ENCODE data around the gene ANGPT4. TPM values are rescaled to one million over a fixed set of nuclear protein-coding genes. Genes with fewer than 3 reads are reported as not detected.

Gene ANGPT4
- total and polyA plus RNA-seq, 9 of the 15 experiments (the other 6 are each of a cell fraction or from before 2014, with no cell fraction given): not detected

DNA sequence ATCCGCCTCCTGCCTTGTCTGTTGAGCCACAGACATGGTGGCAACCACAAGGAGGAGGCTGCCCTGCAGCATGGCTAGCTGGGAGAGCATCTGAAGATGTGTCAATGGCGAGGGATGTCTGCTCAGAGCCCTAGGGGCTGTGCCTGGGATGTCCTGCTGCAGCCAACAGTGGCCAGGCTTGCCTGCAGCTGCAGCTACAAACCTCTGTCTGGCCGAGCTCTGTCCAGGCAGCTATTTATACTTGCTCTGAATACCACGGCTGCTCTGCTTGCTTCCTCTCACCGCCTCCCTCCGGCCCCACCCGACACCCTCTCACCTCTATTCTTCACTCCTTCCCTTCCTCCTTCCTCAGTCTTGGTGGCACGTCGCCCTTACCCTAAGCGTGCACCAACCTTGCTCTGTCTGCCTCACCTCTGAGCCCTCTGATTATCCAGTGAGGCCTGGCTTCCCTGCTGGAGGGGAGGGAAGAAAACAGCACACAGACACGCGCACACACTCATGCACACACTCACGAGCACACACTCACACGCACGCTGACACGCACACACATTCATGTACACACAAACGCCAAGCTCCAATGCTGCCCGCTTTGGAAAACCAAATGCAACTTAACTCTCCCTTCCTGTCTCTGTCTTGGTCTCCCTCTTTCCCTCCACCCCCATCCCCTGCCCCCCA is at the start of gene ANGPT4 (continued):
- TF ChIP-seq PBX2 (CRISPR knock-in tag; IDR thresholded peaks at IDR 0.05; ENCODE audit: low read depth) (no peak), PBX2 (tag; conservative IDR thresholded peaks at IDR 0.05; ENCODE audit: low read depth) (no peak), MED1 (CRISPR knock-in tag; IDR thresholded peaks at IDR 0.05; ENCODE audit: borderline replicate concordance) (no peak), NCOA6 (IDR thresholded peaks at IDR 0.05) (no peak), RBM17 (IDR thresholded peaks at IDR 0.05; ENCODE audit: borderline replicate concordance, low read depth, low read length) (no peak), ZNF644 (tag; IDR thresholded peaks at IDR 0.05; ENCODE audit: low read depth) (no peak), REST (IDR thresholded peaks at IDR 0.05; ENCODE audit: borderline replicate concordance) (no peak), REST (CRISPR knock-in tag; IDR thresholded peaks at IDR 0.05; ENCODE audit: low read depth) (no peak), ZBED1 (IDR thresholded peaks at IDR 0.05) (no peak), CBX5 (IDR thresholded peaks at IDR 0.05; ENCODE audit: borderline replicate concordance, low read depth) (no peak), ZNF717 (CRISPR knock-in tag; IDR thresholded peaks at IDR 0.05) (no peak), CHD2 (IDR thresholded peaks at IDR 0.05; ENCODE audit: low read depth, low read length) (no peak), BRD9 (IDR thresholded peaks at IDR 0.05; ENCODE audit: low read depth, partially characterized antibody) (no peak), NFIX (CRISPR knock-in tag; IDR thresholded peaks at IDR 0.05; ENCODE audit: low read depth) (no peak)

Measured in K562 (cell line).